Bronchial epithelial cell (primary cell): Measurements from ENCODE around the gene HCFC1. TPM values are rescaled to one million over a fixed set of nuclear protein-coding genes. Genes with fewer than 3 reads are reported as not detected.

Source experiments
- DNase-seq: peaks from one replicate; pipeline ENCODE4 v3.0.0-alpha.2; 2010; ENCODE audit warnings: low read depth
- FAIRE-seq: peaks from 2 replicates; lab custom pipeline; 2011; peaks lifted over from hg19 to GRCh38; lab: Jason Lieb, UNC
- H3K27me3 ChIP-seq: 2 replicates; pipeline ENCODE4 v1.5.1; 2011; ENCODE audit warnings: low read length; ENCODE audit not compliant: control insufficient read depth, insufficient read depth
- H3K36me3 ChIP-seq: 2 replicates; pipeline ENCODE4 v1.5.1; 2011; ENCODE audit warnings: low read length; ENCODE audit not compliant: control insufficient read depth, insufficient read depth
- H3K4me3 ChIP-seq: 2 replicates; pipeline ENCODE4 v1.5.1; 2011; ENCODE audit warnings: mild to moderate bottlenecking, low read depth, low read length, control low read depth
- CTCF ChIP-seq: IDR thresholded peaks from 2 replicates; pipeline ENCODE4 v1.5.1; 2011; ENCODE audit warnings: mild to moderate bottlenecking, moderate library complexity, low read length, control low read depth, inconsistent platforms; ENCODE audit not compliant: insufficient read depth, severe bottlenecking
- total RNA-seq: library from RNA; depleted of rRNA; stranded (reverse); fragments of >200 nt; gene quantifications from 2 replicates; pipeline ENCODE4 v1.2.1, GENCODE V29; 2014

Gene HCFC1
- total RNA-seq, 1 donor from 2014 or later = 5.5 TPM

GRCh38 chrX:154018518-154019060 is 47.0 kb upstream of the HCFC1 start:
- FAIRE-seq = no peak
- DNase-seq = no peak
- no peak for TF ChIP-seq CTCF
- Histone ChIP-seq H3K27me3 (no peaks in the 10 kb centered on the region), H3K36me3 (peaks cover 10% of the 10 kb centered on the region), H3K4me3 (peak overlapping the region; percentile 59)

- Histone ChIP-seq H3K27me3 (no peaks in the 10 kb centered on the region), H3K36me3 (peaks cover 13% of the 10 kb centered on the region), H3K4me3 (no peak overlapping the region)
- DNase-seq = no peak
- TF ChIP-seq CTCF = no peak
- FAIRE-seq = no peak
Measured at GRCh38 chrX:154017766-154018517, 46.3 kb upstream of the HCFC1 start.

- H3K27me3 ChIP-seq = no peaks in the 10 kb centered on the region
- FAIRE-seq (no peak), DNase-seq (no peak)
- peaks cover 17% of the 10 kb centered on the region for H3K36me3 ChIP-seq
- no peak for TF ChIP-seq CTCF
- no peak overlapping the region for H3K4me3 ChIP-seq
Measured at GRCh38 chrX:154016366-154017076, 44.9 kb upstream of the HCFC1 start.

GRCh38 chrX:154015581-154016264 is 44.1 kb upstream of the HCFC1 start:
- peaks cover 18% of the 10 kb centered on the region for H3K36me3 ChIP-seq
- TF ChIP-seq CTCF = no peak
- no peak for FAIRE-seq

GRCh38 chrX:154014429-154015380 is 43.1 kb upstream of the HCFC1 start:
- no peak overlapping the region for H3K4me3 ChIP-seq
- no peaks in the 10 kb centered on the region for H3K27me3 ChIP-seq
- no peak for FAIRE-seq
- DNase-seq = no peak
- TF ChIP-seq CTCF = no peak
- peaks cover 18% of the 10 kb centered on the region for H3K36me3 ChIP-seq

More at GRCh38 chrX:154015581-154016264, 44.1 kb upstream of the HCFC1 start:
- H3K27me3 ChIP-seq = no peaks in the 10 kb centered on the region
- DNase-seq = no peak
- no peak overlapping the region for H3K4me3 ChIP-seq
